Measurements from ENCODE around the gene DLG5. TPM values are rescaled to one million over a fixed set of nuclear protein-coding genes. Genes with fewer than 3 reads are reported as not detected.

Gene DLG5
- total and polyA plus RNA-seq, 10 of the 15 experiments (the other 5 are each of a cell fraction or from before 2014, with no cell fraction given): 0.18 to 6.6 (median 2.7) TPM

DNA sequence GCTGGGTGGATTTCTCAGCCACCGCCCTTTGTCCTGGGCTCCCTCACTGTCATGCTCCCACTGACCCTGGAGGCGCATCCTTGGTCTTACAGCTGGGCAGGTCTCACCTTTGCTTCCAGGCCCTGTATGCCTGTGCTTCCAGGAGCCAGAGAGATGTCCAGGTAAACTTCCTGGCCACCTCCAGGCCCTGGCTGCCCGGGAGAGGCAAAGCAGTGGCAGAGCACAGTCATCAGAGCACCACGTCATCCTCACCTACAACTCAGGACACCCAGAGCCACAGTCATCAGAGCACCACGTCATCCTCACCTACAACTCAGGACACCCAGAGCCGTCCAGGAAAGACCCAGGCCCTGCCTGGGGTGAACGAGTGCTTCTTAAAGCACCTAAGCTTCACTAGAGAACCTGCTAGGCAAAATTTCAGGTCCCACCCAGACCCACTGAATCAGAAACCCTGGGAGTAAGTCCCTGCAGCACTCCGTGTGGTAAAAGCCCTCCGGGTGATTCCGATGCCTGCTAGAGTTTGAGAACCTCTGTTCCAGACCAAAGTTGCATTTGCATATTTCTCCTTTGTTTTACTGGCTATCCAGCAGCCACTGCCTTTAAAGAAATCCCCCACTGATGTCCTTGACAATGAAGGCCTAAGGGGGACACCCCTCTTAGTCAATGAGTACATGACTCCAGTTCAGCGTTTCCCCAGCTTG, 62.3 kb downstream of the DLG5 start (continued):
- TF ChIP-seq, protein P1, sequence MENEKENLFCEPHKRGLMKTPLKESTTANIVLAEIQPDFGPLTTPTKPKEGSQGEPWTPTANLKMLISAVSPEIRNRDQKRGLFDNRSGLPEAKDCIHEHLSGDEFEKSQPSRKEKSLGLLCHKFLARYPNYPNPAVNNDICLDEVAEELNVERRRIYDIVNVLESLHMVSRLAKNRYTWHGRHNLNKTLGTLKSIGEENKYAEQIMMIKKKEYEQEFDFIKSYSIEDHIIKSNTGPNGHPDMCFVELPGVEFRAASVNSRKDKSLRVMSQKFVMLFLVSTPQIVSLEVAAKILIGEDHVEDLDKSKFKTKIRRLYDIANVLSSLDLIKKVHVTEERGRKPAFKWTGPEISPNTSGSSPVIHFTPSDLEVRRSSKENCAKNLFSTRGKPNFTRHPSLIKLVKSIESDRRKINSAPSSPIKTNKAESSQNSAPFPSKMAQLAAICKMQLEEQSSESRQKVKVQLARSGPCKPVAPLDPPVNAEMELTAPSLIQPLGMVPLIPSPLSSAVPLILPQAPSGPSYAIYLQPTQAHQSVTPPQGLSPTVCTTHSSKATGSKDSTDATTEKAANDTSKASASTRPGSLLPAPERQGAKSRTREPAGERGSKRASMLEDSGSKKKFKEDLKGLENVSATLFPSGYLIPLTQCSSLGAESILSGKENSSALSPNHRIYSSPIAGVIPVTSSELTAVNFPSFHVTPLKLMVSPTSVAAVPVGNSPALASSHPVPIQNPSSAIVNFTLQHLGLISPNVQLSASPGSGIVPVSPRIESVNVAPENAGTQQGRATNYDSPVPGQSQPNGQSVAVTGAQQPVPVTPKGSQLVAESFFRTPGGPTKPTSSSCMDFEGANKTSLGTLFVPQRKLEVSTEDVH (IDR thresholded peaks at IDR 0.05; ENCODE audit: low read depth, partially characterized antibody): no peak
- TF ChIP-seq, protein P2, sequence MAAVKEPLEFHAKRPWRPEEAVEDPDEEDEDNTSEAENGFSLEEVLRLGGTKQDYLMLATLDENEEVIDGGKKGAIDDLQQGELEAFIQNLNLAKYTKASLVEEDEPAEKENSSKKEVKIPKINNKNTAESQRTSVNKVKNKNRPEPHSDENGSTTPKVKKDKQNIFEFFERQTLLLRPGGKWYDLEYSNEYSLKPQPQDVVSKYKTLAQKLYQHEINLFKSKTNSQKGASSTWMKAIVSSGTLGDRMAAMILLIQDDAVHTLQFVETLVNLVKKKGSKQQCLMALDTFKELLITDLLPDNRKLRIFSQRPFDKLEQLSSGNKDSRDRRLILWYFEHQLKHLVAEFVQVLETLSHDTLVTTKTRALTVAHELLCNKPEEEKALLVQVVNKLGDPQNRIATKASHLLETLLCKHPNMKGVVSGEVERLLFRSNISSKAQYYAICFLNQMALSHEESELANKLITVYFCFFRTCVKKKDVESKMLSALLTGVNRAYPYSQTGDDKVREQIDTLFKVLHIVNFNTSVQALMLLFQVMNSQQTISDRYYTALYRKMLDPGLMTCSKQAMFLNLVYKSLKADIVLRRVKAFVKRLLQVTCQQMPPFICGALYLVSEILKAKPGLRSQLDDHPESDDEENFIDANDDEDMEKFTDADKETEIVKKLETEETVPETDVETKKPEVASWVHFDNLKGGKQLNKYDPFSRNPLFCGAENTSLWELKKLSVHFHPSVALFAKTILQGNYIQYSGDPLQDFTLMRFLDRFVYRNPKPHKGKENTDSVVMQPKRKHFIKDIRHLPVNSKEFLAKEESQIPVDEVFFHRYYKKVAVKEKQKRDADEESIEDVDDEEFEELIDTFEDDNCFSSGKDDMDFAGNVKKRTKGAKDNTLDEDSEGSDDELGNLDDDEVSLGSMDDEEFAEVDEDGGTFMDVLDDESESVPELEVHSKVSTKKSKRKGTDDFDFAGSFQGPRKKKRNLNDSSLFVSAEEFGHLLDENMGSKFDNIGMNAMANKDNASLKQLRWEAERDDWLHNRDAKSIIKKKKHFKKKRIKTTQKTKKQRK (IDR thresholded peaks at IDR 0.05; ENCODE audit: low read depth, low read length): no peak

DNA sequence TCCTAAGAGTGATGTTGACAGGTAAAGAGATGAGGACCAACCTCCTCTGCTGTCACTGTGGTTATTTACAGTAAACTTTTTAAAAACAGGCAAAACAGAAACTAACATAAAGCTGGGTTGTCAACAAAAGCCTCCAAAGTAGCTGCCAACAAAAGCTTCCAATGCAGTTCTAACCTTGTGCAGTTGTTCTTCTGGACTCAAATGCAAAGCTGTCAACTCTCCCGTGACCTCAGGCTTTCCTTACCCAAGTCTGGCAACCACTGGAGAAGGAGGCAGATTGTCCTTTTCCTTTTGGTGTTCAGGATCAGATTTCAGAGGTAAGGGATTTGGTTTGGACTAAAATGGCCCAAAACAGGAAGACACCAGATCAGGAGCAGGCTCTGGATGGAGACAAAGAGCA, 63.1 kb downstream of the DLG5 start:
- RAD21 ChIA-PET (ENCODE audit: unreplicated experiment): no interaction called here
- H3K9me3 ChIP-seq (replicated peaks; ENCODE audit: control insufficient read depth, insufficient read depth, low read length): no peaks in the 10 kb centered on the region
- intact Hi-C loops (cut with micrococcal nuclease; ENCODE audit: unreplicated experiment) (no loop called here), in situ Hi-C loops (cut with MboI) (no loop called here)
- ATAC-seq: no peak
- TF ChIP-seq, protein P3, sequence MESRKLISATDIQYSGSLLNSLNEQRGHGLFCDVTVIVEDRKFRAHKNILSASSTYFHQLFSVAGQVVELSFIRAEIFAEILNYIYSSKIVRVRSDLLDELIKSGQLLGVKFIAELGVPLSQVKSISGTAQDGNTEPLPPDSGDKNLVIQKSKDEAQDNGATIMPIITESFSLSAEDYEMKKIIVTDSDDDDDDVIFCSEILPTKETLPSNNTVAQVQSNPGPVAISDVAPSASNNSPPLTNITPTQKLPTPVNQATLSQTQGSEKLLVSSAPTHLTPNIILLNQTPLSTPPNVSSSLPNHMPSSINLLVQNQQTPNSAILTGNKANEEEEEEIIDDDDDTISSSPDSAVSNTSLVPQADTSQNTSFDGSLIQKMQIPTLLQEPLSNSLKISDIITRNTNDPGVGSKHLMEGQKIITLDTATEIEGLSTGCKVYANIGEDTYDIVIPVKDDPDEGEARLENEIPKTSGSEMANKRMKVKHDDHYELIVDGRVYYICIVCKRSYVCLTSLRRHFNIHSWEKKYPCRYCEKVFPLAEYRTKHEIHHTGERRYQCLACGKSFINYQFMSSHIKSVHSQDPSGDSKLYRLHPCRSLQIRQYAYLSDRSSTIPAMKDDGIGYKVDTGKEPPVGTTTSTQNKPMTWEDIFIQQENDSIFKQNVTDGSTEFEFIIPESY (IDR thresholded peaks at IDR 0.05): no peak
- no peak for TF ChIP-seq STAT3 (IDR thresholded peaks at IDR 0.05; ENCODE audit: low read depth, low read length)
- TF ChIP-seq ZNF207 (IDR thresholded peaks at IDR 0.05; ENCODE audit: borderline replicate concordance): no peak
- no peak for TF ChIP-seq SUPT20H (IDR thresholded peaks at IDR 0.05; ENCODE audit: borderline replicate concordance, control insufficient read depth, low read depth, low read length)
- no peak for TF ChIP-seq RFX5 (IDR thresholded peaks at IDR 0.05; ENCODE audit: low read depth, low read length)
- CTCF ChIA-PET: interaction anchor here (1.0 to 3.3 kb wide), 2 partner anchors 16 to 1332 kb away, joined by 3 to 10 read pairs; no protein-coding TSS in a partner anchor
- POLR2A ChIA-PET: no interaction called here
- no peak overlapping the region for H3K27ac ChIP-seq (ENCODE audit: control insufficient read depth, insufficient read depth)
- H3K4me2 ChIP-seq (ENCODE audit: control insufficient read depth, insufficient read depth): no peak overlapping the region
- H3K36me3 ChIP-seq (ENCODE audit: control insufficient read depth in 2 of 2, insufficient read depth in 2 of 2, low read length in 1 of 2): no peaks in the 10 kb centered on the region; a peak in 2 of 4 replicates
- no peak overlapping the region for H2AFZ ChIP-seq (ENCODE audit: control insufficient read depth, low read depth, low read length)
- no peaks in the 10 kb centered on the region for H3K4me1 ChIP-seq (ENCODE audit: control insufficient read depth, insufficient read depth, low read length)
- SMC1A ChIA-PET (ENCODE audit: uncharacterized antibody, unreplicated experiment): no interaction called here
- 100% methylated on average over 1 of the region's 1 CpG for WGBS (ENCODE audit: insufficient coverage, insufficient replicate concordance, low lambda C conversion rate, missing lambda C conversion rate)
- H3K79me2 ChIP-seq (ENCODE audit: control insufficient read depth, insufficient read depth, low read length): no peaks in the 10 kb centered on the region
- H4K20me1 ChIP-seq (ENCODE audit: control insufficient read depth, insufficient read depth): no peaks in the 10 kb centered on the region
- no peak overlapping the region for H3K4me3 ChIP-seq
- BruUV-seq (replicated peaks): no TSS peak
- no peak for DNase-seq (ENCODE audit: low read depth, low spot score)
- FAIRE-seq: no peak
- H3K9ac ChIP-seq (ENCODE audit: control insufficient read depth, insufficient read depth, low read length): no peak overlapping the region
- H3K27me3 ChIP-seq (replicated peaks in 1 of 2; ENCODE audit: control insufficient read depth in 2 of 2, insufficient read depth in 2 of 2, low read length in 1 of 2): no peaks in the 10 kb centered on the region
